H1 (cell line): ENCODE measurements around the gene FOSB. TPM values are rescaled to one million over a fixed set of nuclear protein-coding genes. Genes with fewer than 3 reads are reported as not detected.

Source experiments
- CTCF ChIA-PET: fragments of 300-600 bp; sonication (Branson Sonifier 250); formaldehyde crosslinking; loops from one replicate; lab custom pipeline; 2021; ENCODE audit not compliant: partially characterized antibody; lab: Charles Lee
- POLR2A ChIA-PET: fragments of 300-600 bp; sonication (Branson Sonifier 250); formaldehyde crosslinking; loops from one replicate; lab custom pipeline; 2021; ENCODE audit warnings: inconsistent platforms; ENCODE audit not compliant: partially characterized antibody; lab: Charles Lee
- DNase-seq, 2 experiments: peaks; one replicate each; pipeline versions ENCODE4 v3.0.0 to v3.0.0-alpha.2; 2010 to 2022; ENCODE audit warnings: low spot score in 2 of 2, low read depth in 1 of 2, mixed read lengths in 1 of 2
- FAIRE-seq: peaks from 2 replicates; lab custom pipeline; 2011; peaks lifted over from hg19 to GRCh38; lab: Jason Lieb, UNC
- H2AFZ ChIP-seq: 2 replicates; pipeline ENCODE4 v1.8.1; 2012; ENCODE audit warnings: low read length, inconsistent platforms
- H2AK5ac ChIP-seq: 2 replicates; pipeline ENCODE4 v1.6.1; 2013; ENCODE audit warnings: low read depth, low read length
- H2BK120ac ChIP-seq: replicated peaks from 2 replicates; pipeline ENCODE3; 2013; ENCODE audit warnings: low read depth, low read length, inconsistent platforms
- H2BK12ac ChIP-seq: 2 replicates; pipeline ENCODE4 v1.6.1; 2013; ENCODE audit warnings: low read depth, low read length
- H2BK15ac ChIP-seq: 2 replicates; pipeline ENCODE4 v1.6.1; 2013; ENCODE audit warnings: low read length
- H2BK20ac ChIP-seq: 2 replicates; pipeline ENCODE4 v1.6.1; 2013; ENCODE audit warnings: low read length
- H2BK5ac ChIP-seq: 2 replicates; pipeline ENCODE4 v1.6.1; 2013; ENCODE audit warnings: low read depth, low read length
- H3K14ac ChIP-seq: 2 replicates; pipeline ENCODE4 v1.6.1; 2013; ENCODE audit warnings: inconsistent platforms; ENCODE audit not compliant: insufficient read length
- H3K18ac ChIP-seq: 2 replicates; pipeline ENCODE4 v1.6.1; 2013; ENCODE audit warnings: low read length; ENCODE audit errors: extremely low read depth
- H3K23ac ChIP-seq: 2 replicates; pipeline ENCODE4 v1.6.1; 2013; ENCODE audit warnings: inconsistent platforms; ENCODE audit not compliant: insufficient read length
- H3K23me2 ChIP-seq: 2 replicates; pipeline ENCODE4 v1.6.1; 2013; ENCODE audit warnings: low read depth, low read length
- H3K27ac ChIP-seq: 2 replicates; pipeline ENCODE4 v1.6.1; 2011; ENCODE audit warnings: low read depth, low read length, inconsistent platforms
- H3K27me3 ChIP-seq, 4 experiments: replicated peaks in 1 of 4; 1 replicate in 1 of 4; 2 replicates in 3 of 4; pipeline versions ENCODE4 v1.6.1 to v1.8.1; 2011 to 2013; ENCODE audit warnings: low read length in 3 of 4, mild to moderate bottlenecking in 3 of 4, inconsistent platforms in 2 of 4, mixed read lengths in 2 of 4, moderate library complexity in 1 of 4; ENCODE audit not compliant: control insufficient read depth in 3 of 4, insufficient read depth in 3 of 4; ENCODE audit errors: extremely low read depth in 1 of 4
- H3K36me3 ChIP-seq, 4 experiments: 2 replicates each; pipeline versions ENCODE4 v1.6.1 to v1.8.1; 2011 to 2013; ENCODE audit warnings: mild to moderate bottlenecking in 4 of 4, low read length in 3 of 4, moderate library complexity in 2 of 4, control low read depth in 1 of 4, inconsistent platforms in 1 of 4; ENCODE audit not compliant: insufficient read depth in 4 of 4, control insufficient read depth in 2 of 4
- H3K4ac ChIP-seq: replicated peaks from 2 replicates; pipeline ENCODE3; 2013; ENCODE audit warnings: low read length, low read depth, mixed read lengths, inconsistent platforms; ENCODE audit not compliant: insufficient read length
- H3K4me1 ChIP-seq, 4 experiments: replicated peaks in 1 of 4; 1 replicate in 1 of 4; 2 replicates in 3 of 4; pipeline versions ENCODE4 v1.6.1 to v1.8.1; 2011 to 2013; ENCODE audit warnings: low read length in 3 of 4, inconsistent platforms in 2 of 4, mixed read lengths in 1 of 4; ENCODE audit not compliant: insufficient read depth in 4 of 4, control insufficient read depth in 3 of 4
- H3K4me2 ChIP-seq, 2 experiments: 2 replicates each; pipeline versions ENCODE4 v1.6.1 to v1.8.1; 2011 to 2013; ENCODE audit warnings: low read depth in 2 of 2, low read length in 2 of 2, control low read depth in 1 of 2, inconsistent platforms in 1 of 2, mild to moderate bottlenecking in 1 of 2; ENCODE audit not compliant: insufficient read depth in 1 of 2
- H3K4me3 ChIP-seq, 4 experiments: fragments of 200-600, 300-600 bp in 1 of 4; sonication (generic), shearing (Covaris generic), sonication (Bioruptor Twin) in 1 of 4; 2 replicates each; pipeline versions ENCODE4 v1.5.1 to v1.8.1; 2011 to 2016; ENCODE audit warnings: low read length in 4 of 4, low read depth in 3 of 4, control low read depth in 2 of 4, inconsistent platforms in 2 of 4, mild to moderate bottlenecking in 2 of 4, mixed read lengths in 1 of 4, moderate library complexity in 1 of 4; ENCODE audit not compliant: insufficient read depth in 2 of 4; ENCODE audit errors: extremely low read depth in 1 of 4
- H3K56ac ChIP-seq: replicated peaks from 2 replicates; pipeline ENCODE3; 2013; ENCODE audit warnings: low read depth, mild to moderate bottlenecking, mixed read lengths, low read length, inconsistent platforms; ENCODE audit not compliant: insufficient read length
- H3K79me1 ChIP-seq: 2 replicates; pipeline ENCODE4 v1.6.1; 2013; ENCODE audit warnings: low read depth, low read length, control low read depth
- H3K79me2 ChIP-seq, 2 experiments: 2 replicates each; pipeline versions ENCODE4 v1.6.1 to v1.8.1; 2012 to 2013; ENCODE audit warnings: low read length in 2 of 2, mild to moderate bottlenecking in 2 of 2, inconsistent platforms in 1 of 2; ENCODE audit not compliant: insufficient read depth in 2 of 2, control insufficient read depth in 1 of 2
- H3K9ac ChIP-seq, 4 experiments: replicated peaks in 1 of 4; 1 replicate in 1 of 4; 2 replicates in 3 of 4; pipeline versions ENCODE4 v1.6.1 to v1.8.1; 2011 to 2013; ENCODE audit warnings: low read depth in 3 of 4, low read length in 3 of 4, control low read depth in 2 of 4, mild to moderate bottlenecking in 2 of 4, moderate library complexity in 2 of 4, inconsistent platforms in 1 of 4; ENCODE audit errors: extremely low read depth in 1 of 4
- H3K9me3 ChIP-seq, 2 experiments: 2 replicates each; pipeline versions ENCODE4 v1.6.1 to v1.8.1; 2012 to 2013; ENCODE audit warnings: mild to moderate bottlenecking in 2 of 2, moderate library complexity in 2 of 2, control low read depth in 1 of 2, inconsistent platforms in 1 of 2, low read depth in 1 of 2, low read length in 1 of 2, mixed read lengths in 1 of 2; ENCODE audit not compliant: insufficient read depth in 2 of 2
- H4K20me1 ChIP-seq, 2 experiments: replicated peaks in 1 of 2; 2 replicates each; pipeline versions ENCODE3 to v1.8.1; 2011 to 2013; ENCODE audit warnings: inconsistent platforms in 2 of 2, low read length in 2 of 2, mild to moderate bottlenecking in 1 of 2; ENCODE audit not compliant: insufficient read depth in 2 of 2, control insufficient read depth in 1 of 2
- H4K5ac ChIP-seq: 2 replicates; pipeline ENCODE4 v1.6.1; 2013; ENCODE audit warnings: low read length, low read depth, mixed read lengths, inconsistent platforms; ENCODE audit not compliant: insufficient read length
- H4K8ac ChIP-seq: 2 replicates; pipeline ENCODE4 v1.8.0; 2013; ENCODE audit warnings: mild to moderate bottlenecking, moderate library complexity, low read length, inconsistent platforms; ENCODE audit not compliant: insufficient read depth; ENCODE audit errors: extremely low read depth
- H4K91ac ChIP-seq: replicated peaks from 2 replicates; pipeline ENCODE3; 2013; ENCODE audit warnings: low read length, mixed read lengths, inconsistent platforms; ENCODE audit not compliant: insufficient read length
- CHD1 ChIP-seq: IDR thresholded peaks from 2 replicates; pipeline ENCODE4 v1.6.1; 2012; ENCODE audit warnings: low read depth, low read length, improper control_type of control experiment
- FOSL1 ChIP-seq: IDR thresholded peaks from 2 replicates; pipeline ENCODE4 v1.6.1; 2011; ENCODE audit warnings: mild to moderate bottlenecking, low read depth, low read length, moderate library complexity; ENCODE audit not compliant: insufficient read depth
- GTF2F1 ChIP-seq: IDR thresholded peaks from 2 replicates; pipeline ENCODE4 v1.6.1; 2012; ENCODE audit warnings: low read depth, low read length, improper control_type of control experiment, borderline replicate concordance
- KDM1A ChIP-seq: fragments of 200-600, 300-600 bp; sonication (generic); IDR thresholded peaks from 2 replicates; pipeline ENCODE4 v1.7.1; 2016; ENCODE audit warnings: mild to moderate bottlenecking, low read length, borderline replicate concordance
- MAFK ChIP-seq: IDR thresholded peaks from 2 replicates; pipeline ENCODE4 v1.6.1; 2012; ENCODE audit warnings: low read depth, mild to moderate bottlenecking, improper control_type of control experiment, low read length
- NRF1 ChIP-seq: IDR thresholded peaks from 2 replicates; pipeline ENCODE4 v1.6.1; 2011; ENCODE audit warnings: mild to moderate bottlenecking, low read depth, low read length, improper control_type of control experiment
- RXRA ChIP-seq: IDR thresholded peaks from 2 replicates; pipeline ENCODE4 v1.6.1; 2011; ENCODE audit warnings: low read depth, mild to moderate bottlenecking, low read length, moderate library complexity; ENCODE audit not compliant: insufficient read depth
- SP4 ChIP-seq: IDR thresholded peaks from 2 replicates; pipeline ENCODE4 v1.6.1; 2012; ENCODE audit warnings: low read length, inconsistent platforms
- TAF7 ChIP-seq: optimal IDR thresholded peaks from 2 replicates; pipeline ENCODE3; 2011; ENCODE audit warnings: low read depth, mild to moderate bottlenecking, inconsistent platforms, low read length, moderate library complexity, borderline replicate concordance
- TCF12 ChIP-seq: IDR thresholded peaks from 2 replicates; pipeline ENCODE4 v1.6.1; 2011; ENCODE audit warnings: low read depth, mild to moderate bottlenecking, low read length
- WGBS, 2 experiments: shearing (Covaris generic) in 1 of 2; methylation state at CpG; one replicate each; pipeline versions ENCODE4 v1.1.6 to v1.1.7; 2013 to 2015; ENCODE audit warnings: low lambda C conversion rate in 2 of 2, mixed read lengths in 2 of 2, inconsistent platforms in 1 of 2, low coverage in 1 of 2, missing lambda C conversion rate in 1 of 2; ENCODE audit not compliant: insufficient replicate concordance in 2 of 2, insufficient coverage in 1 of 2, insufficient read length in 1 of 2; ENCODE audit errors: extremely low coverage in 1 of 2, missing lambda C conversion rate in 1 of 2; 5-methylcytosine and 5-hydroxymethylcytosine counted together
- polyA plus RNA-seq, 7 experiments: library from polyadenylated mRNA; depleted of rRNA in 3 of 7; stranded (reverse) in 5 of 7; unstranded in 2 of 7; fragments of >200 nt in 5 of 7; fragments of 200-250 nt in 2 of 7; gene quantifications; 1 replicate in 5 of 7; 2 replicates in 1 of 7; 4 replicates in 1 of 7; pipeline versions ENCODE4 v1.2.1 to v1.2.3, GENCODE V29; 2011 to 2013; ENCODE audit warnings: missing spikeins in 2 of 7, mixed read lengths in 2 of 7
- total RNA-seq: library from RNA; stranded (reverse); fragmentation: NEBNext Ultra II Directional; extraction: Animal tissue kit (Norgen Biotek cat#: 25700); gene quantifications from 2 replicates; pipeline ENCODE4 v1.2.1, GENCODE V29; 2021
- TF ChIP-seq, protein P1 (sequence below): IDR thresholded peaks from 2 replicates; pipeline ENCODE4 v1.6.1; 2012; ENCODE audit warnings: low read length, inconsistent platforms

FOSB gene
- total and polyA plus RNA-seq, 2 of the 8 experiments (the other 6 are each of a cell fraction or from before 2014, with no cell fraction given): 0.44 to 2.7 TPM

DNA sequence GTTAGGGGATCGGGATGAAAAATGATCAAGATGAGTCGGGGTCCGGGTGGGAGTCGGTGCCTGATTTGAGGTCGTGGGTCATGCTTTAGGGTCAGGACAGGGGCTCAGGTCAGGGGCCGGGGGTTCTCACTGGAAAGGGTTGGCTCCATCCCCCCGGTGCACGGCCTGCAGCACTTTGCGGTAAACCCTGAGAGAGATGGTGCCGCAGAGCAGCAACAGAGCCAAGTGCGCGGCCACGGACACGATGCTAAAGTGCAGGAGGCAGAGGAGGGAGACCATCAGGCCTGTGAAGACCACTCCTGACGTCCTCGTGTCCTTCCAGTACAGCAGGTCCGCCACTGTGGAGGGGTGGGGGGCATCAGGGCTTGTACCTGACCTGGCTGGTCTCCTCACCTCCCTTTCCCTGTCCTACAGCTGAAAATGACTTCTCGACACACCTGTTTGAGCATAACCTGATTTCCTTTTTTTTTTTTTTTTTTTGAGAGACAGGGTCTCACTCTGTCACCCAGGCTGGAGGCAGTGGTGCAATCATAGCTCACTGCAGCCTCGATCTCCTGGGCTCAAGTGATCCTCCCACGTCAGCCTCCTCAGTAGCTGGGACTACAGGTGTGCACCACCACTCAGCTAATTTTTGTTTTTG, 21.5 kb downstream of the FOSB start:
- Histone ChIP-seq H2BK20ac (no peak overlapping the region), H3K4ac (no peak overlapping the region), H2AK5ac (no peak overlapping the region), H4K5ac (no peak overlapping the region), H3K4me3 (no peak overlapping the region), H2AFZ (no peak overlapping the region), H3K23me2 (no peaks in the 10 kb centered on the region; the same call in 1 of the 2 replicates), H3K23ac (no peak overlapping the region), H3K14ac (no peak overlapping the region), H3K27me3 (no peaks in the 10 kb centered on the region), H4K8ac (no peak overlapping the region), H3K18ac (no peak overlapping the region), H2BK120ac (no peak overlapping the region), H2BK5ac (no peak overlapping the region), H3K36me3 (no peaks in the 10 kb centered on the region; a peak in 1 of 8 replicates), H3K4me1 (peaks cover 0 to 3% (median under 1%) of the 10 kb centered on the region in 4 experiments; a peak in 1 of 7 replicates), H3K9ac (no peak overlapping the region), H3K27ac (no peak overlapping the region), H3K4me2 (no peak overlapping the region), H2BK15ac (no peak overlapping the region; the same call in 1 of the 2 replicates), H4K91ac (no peak overlapping the region), H4K20me1 (peaks cover 0 to 4% of the 10 kb centered on the region in 2 experiments), H3K79me2 (no peaks in the 10 kb centered on the region), H3K9me3 (no peaks in the 10 kb centered on the region), H3K56ac (no peak overlapping the region), H2BK12ac (no peak overlapping the region), H3K79me1 (no peaks in the 10 kb centered on the region)
- ChIA-PET POLR2A (interaction anchor here (1.7 kb wide), 1 partner anchor 10 kb away, joined by 5 read pairs; no protein-coding TSS in a partner anchor), CTCF (interaction anchor here (0.8 to 32.9 kb wide), 8 partner anchors 10 to 69 kb away, joined by 3 to 760 read pairs (median 4); partner anchors contain the start of gene ERCC1)
- no peak for DNase-seq
- FAIRE-seq: no peak
- WGBS, 2 experiments: 93 to 100% methylated on average over 1 to 17 of the region's 20 CpGs
- TF ChIP-seq NRF1: no peak
- TF ChIP-seq TAF7: no peak
- no peak for TF ChIP-seq MAFK
- TF ChIP-seq TCF12: no peak
- TF ChIP-seq CHD1: no peak
- no peak for TF ChIP-seq SP4
- no peak for TF ChIP-seq GTF2F1
- TF ChIP-seq, protein P1, sequence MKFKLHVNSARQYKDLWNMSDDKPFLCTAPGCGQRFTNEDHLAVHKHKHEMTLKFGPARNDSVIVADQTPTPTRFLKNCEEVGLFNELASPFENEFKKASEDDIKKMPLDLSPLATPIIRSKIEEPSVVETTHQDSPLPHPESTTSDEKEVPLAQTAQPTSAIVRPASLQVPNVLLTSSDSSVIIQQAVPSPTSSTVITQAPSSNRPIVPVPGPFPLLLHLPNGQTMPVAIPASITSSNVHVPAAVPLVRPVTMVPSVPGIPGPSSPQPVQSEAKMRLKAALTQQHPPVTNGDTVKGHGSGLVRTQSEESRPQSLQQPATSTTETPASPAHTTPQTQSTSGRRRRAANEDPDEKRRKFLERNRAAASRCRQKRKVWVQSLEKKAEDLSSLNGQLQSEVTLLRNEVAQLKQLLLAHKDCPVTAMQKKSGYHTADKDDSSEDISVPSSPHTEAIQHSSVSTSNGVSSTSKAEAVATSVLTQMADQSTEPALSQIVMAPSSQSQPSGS: no peak
- TF ChIP-seq RXRA: no peak
- TF ChIP-seq KDM1A: no peak
- TF ChIP-seq FOSL1: no peak
